HEK293 (cell line): Measurements from ENCODE around the gene ZNF428.
A peak's percentile ranks its signal among the peaks of the same experiment; 100 is the strongest.

Experiments
- GLIS1 ChIP-seq: fragments of 450-650 bp; formaldehyde crosslinking; IDR thresholded peaks from 2 replicates; pipeline ENCODE4 v1.5.1; 2016; ENCODE audit warnings: missing biosample characterization, missing genetic modification characterization
- HIC1 ChIP-seq: fragments of 450-650 bp; formaldehyde crosslinking; IDR thresholded peaks from 2 replicates; pipeline ENCODE4 v1.5.1; 2016; ENCODE audit warnings: missing biosample characterization, missing genetic modification characterization
- IKZF3 ChIP-seq: fragments of 450-650 bp; IDR thresholded peaks from 2 replicates; pipeline ENCODE4 v1.5.0; 2018; ENCODE audit warnings: missing biosample characterization, mild to moderate bottlenecking, missing genetic modification characterization, moderate library complexity
- KLF17 ChIP-seq: fragments of 450-650 bp; formaldehyde crosslinking; IDR thresholded peaks from 2 replicates; pipeline ENCODE4 v1.5.1; 2016; ENCODE audit warnings: missing biosample characterization, missing genetic modification characterization
- OSR2 ChIP-seq: fragments of 450-650 bp; formaldehyde crosslinking; IDR thresholded peaks from 2 replicates; pipeline ENCODE4 v1.5.1; 2016; ENCODE audit warnings: missing biosample characterization, missing genetic modification characterization
- PRDM1 ChIP-seq: fragments of 450-650 bp; formaldehyde crosslinking; IDR thresholded peaks from 2 replicates; pipeline ENCODE4; 2016; ENCODE audit warnings: missing biosample characterization, missing genetic modification characterization
- PRDM4 ChIP-seq: fragments of 450-650 bp; formaldehyde crosslinking; IDR thresholded peaks from 2 replicates; pipeline ENCODE4 v1.5.1; 2017; ENCODE audit warnings: missing biosample characterization, missing genetic modification characterization
- ZBTB21 ChIP-seq: fragments of 450-650 bp; formaldehyde crosslinking; IDR thresholded peaks from 2 replicates; pipeline ENCODE4 v1.5.1; 2017; ENCODE audit warnings: missing biosample characterization, missing genetic modification characterization
- ZBTB49 ChIP-seq: fragments of 450-650 bp; formaldehyde crosslinking; IDR thresholded peaks from 2 replicates; pipeline ENCODE4 v1.5.1; 2016; ENCODE audit warnings: missing biosample characterization, missing genetic modification characterization, low read depth
- ZBTB7A ChIP-seq: fragments of 450-650 bp; formaldehyde crosslinking; IDR thresholded peaks from 2 replicates; pipeline ENCODE4 v1.5.1; 2016; ENCODE audit warnings: low read depth, missing biosample characterization, missing genetic modification characterization
- ZNF112 ChIP-seq: fragments of 450-650 bp; formaldehyde crosslinking; IDR thresholded peaks from 2 replicates; pipeline ENCODE4 v1.5.0; 2017; ENCODE audit warnings: missing biosample characterization, missing genetic modification characterization
- ZNF157 ChIP-seq: fragments of 450-650 bp; formaldehyde crosslinking; IDR thresholded peaks from 2 replicates; pipeline ENCODE4 v1.5.1; 2016; ENCODE audit warnings: missing biosample characterization, missing genetic modification characterization
- ZNF175 ChIP-seq: fragments of 450-650 bp; formaldehyde crosslinking; IDR thresholded peaks from 2 replicates; pipeline ENCODE4 v1.5.1; 2016; ENCODE audit warnings: missing biosample characterization, missing genetic modification characterization
- ZNF24 ChIP-seq: fragments of 450-650 bp; formaldehyde crosslinking; IDR thresholded peaks from 2 replicates; pipeline ENCODE4 v1.5.1; 2016; ENCODE audit warnings: missing biosample characterization, missing genetic modification characterization
- ZNF280C ChIP-seq: fragments of 450-650 bp; formaldehyde crosslinking; IDR thresholded peaks from 2 replicates; pipeline ENCODE4 v1.5.1; 2016; ENCODE audit warnings: missing biosample characterization, missing genetic modification characterization
- ZNF335 ChIP-seq: fragments of 450-650 bp; formaldehyde crosslinking; conservative IDR thresholded peaks from 2 replicates; pipeline ENCODE4 v1.5.1; 2016; ENCODE audit warnings: missing biosample characterization, missing genetic modification characterization
- ZNF341 ChIP-seq: fragments of 450-650 bp; formaldehyde crosslinking; IDR thresholded peaks from 2 replicates; pipeline ENCODE4; 2016; ENCODE audit warnings: low read depth, missing biosample characterization, missing genetic modification characterization
- ZNF423 ChIP-seq: fragments of 450-650 bp; formaldehyde crosslinking; IDR thresholded peaks from 2 replicates; pipeline ENCODE4 v1.5.1; 2016; ENCODE audit warnings: missing biosample characterization, missing genetic modification characterization
- ZNF473 ChIP-seq: fragments of 450-650 bp; formaldehyde crosslinking; IDR thresholded peaks from 2 replicates; pipeline ENCODE4 v1.5.1; 2017; ENCODE audit warnings: missing biosample characterization, missing genetic modification characterization
- ZNF521 ChIP-seq: fragments of 450-650 bp; formaldehyde crosslinking; IDR thresholded peaks from 2 replicates; pipeline ENCODE4 v1.5.1; 2017; ENCODE audit warnings: missing biosample characterization, mild to moderate bottlenecking, missing genetic modification characterization
- ZNF548 ChIP-seq: fragments of 450-650 bp; formaldehyde crosslinking; IDR thresholded peaks from 2 replicates; pipeline ENCODE4 v1.5.1; 2016; ENCODE audit warnings: missing biosample characterization, missing genetic modification characterization
- ZNF558 ChIP-seq: fragments of 450-650 bp; formaldehyde crosslinking; IDR thresholded peaks from 2 replicates; pipeline ENCODE4 v1.5.1; 2016; ENCODE audit warnings: missing biosample characterization, missing genetic modification characterization
- ZNF560 ChIP-seq: fragments of 450-650 bp; formaldehyde crosslinking; IDR thresholded peaks from 2 replicates; pipeline ENCODE4 v1.5.1; 2017; ENCODE audit warnings: missing biosample characterization, missing genetic modification characterization, borderline replicate concordance
- ZNF571 ChIP-seq: fragments of 450-650 bp; formaldehyde crosslinking; IDR thresholded peaks from 2 replicates; pipeline ENCODE4 v1.5.0; 2017; ENCODE audit warnings: missing biosample characterization, missing genetic modification characterization
- ZNF777 ChIP-seq: fragments of 450-650 bp; formaldehyde crosslinking; IDR thresholded peaks from 2 replicates; pipeline ENCODE4 v1.5.1; 2017; ENCODE audit warnings: missing biosample characterization, missing genetic modification characterization, borderline replicate concordance
- ZNF843 ChIP-seq: fragments of 450-650 bp; formaldehyde crosslinking; IDR thresholded peaks from 2 replicates; pipeline ENCODE4 v1.5.1; 2016; ENCODE audit warnings: missing biosample characterization, missing genetic modification characterization
- ZSCAN30 ChIP-seq: fragments of 450-650 bp; IDR thresholded peaks from 2 replicates; pipeline ENCODE4 v1.5.1; 2018; ENCODE audit warnings: missing biosample characterization, mild to moderate bottlenecking, missing genetic modification characterization, moderate library complexity
- ZXDB ChIP-seq: fragments of 450-650 bp; formaldehyde crosslinking; IDR thresholded peaks from 2 replicates; pipeline ENCODE4 v1.5.1; 2016; ENCODE audit warnings: missing biosample characterization, missing genetic modification characterization

ZNF428 gene

GRCh38 chr19:43639519-43640423 lies 20.3 kb upstream of the ZNF428 start, which contains the start of gene CADM4 (continued):
- TF ChIP-seq OSR2 (peak; percentile 25; the same call in 1 of the 2 replicates), ZNF777 (tag by site-specific recombination) (peak; percentile 100), HIC1 (tag by site-specific recombination) (peak; percentile 98), IKZF3 (no peak), PRDM1 (tag by site-specific recombination) (peak; percentile 69; the same call in 1 of the 2 replicates), ZNF521 (tag by site-specific recombination) (no peak), ZNF473 (no peak), PRDM4 (tag by site-specific recombination) (peak; percentile 85), ZNF341 (peak; percentile 20; the same call in 1 of the 2 replicates), ZNF560 (tag by site-specific recombination) (no peak), ZNF335 (tag by site-specific recombination) (peak; percentile 60; the same call in 1 of the 2 replicates), ZNF558 (no peak), ZNF843 (tag by site-specific recombination) (peak; percentile 86), ZBTB21 (peak; percentile 40), ZNF24 (tag by site-specific recombination) (0 out of 2 replicates have a peak, but pooled peaks have one; percentile 58), ZXDB (tag by site-specific recombination) (peak; percentile 94), ZSCAN30 (tag by site-specific recombination) (no peak), GLIS1 (tag by site-specific recombination) (peak; percentile 92), ZNF571 (tag by site-specific recombination) (no peak), ZNF280C (tag by site-specific recombination) (peak; percentile 88; the same call in 1 of the 2 replicates), ZNF423 (tag by site-specific recombination) (peak; percentile 99), KLF17 (tag by site-specific recombination) (peak; percentile 99), ZNF175 (tag by site-specific recombination) (peak; percentile 94; the same call in 1 of the 2 replicates), ZNF548 (tag by site-specific recombination) (peak; percentile 20; the same call in 1 of the 2 replicates), ZBTB7A (tag by site-specific recombination) (peak; percentile 98), ZBTB49 (no peak), ZNF157 (tag by site-specific recombination) (no peak; the same call in none of the 2 replicates), ZNF112 (tag by site-specific recombination) (no peak)
